ENCODE results near the gene CCDC43. TPM values are rescaled to one million over a fixed set of nuclear protein-coding genes. Genes with fewer than 3 reads are reported as not detected.

Gene CCDC43
- total RNA-seq, 4 donors from 2014 or later = 9.1 to 18.4 (median 14.4) TPM

DNA sequence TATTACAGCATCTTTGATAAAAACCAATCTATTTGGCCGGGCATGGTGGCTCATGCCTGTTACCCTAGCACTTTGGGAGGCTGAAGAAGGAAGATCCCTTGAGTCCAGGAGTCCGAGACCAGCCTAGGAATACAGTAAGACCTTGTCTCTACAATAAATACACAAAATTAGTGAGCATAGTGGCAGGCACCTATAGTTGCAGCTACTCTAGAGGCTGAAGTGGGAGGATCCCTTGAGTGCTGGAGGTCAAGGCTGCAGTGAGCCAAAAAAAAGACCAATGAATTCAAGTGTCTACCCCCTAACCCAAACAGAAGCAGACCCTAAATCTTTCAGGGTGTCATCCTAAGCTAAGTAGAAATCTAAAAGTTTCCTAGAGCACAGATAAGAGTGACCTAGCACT, 40.6 kb downstream of the CCDC43 start:
- Histone ChIP-seq H3K36me3 (no peaks in the 10 kb centered on the region), H3K27ac (no peak overlapping the region), H3K4me1 (no peaks in the 10 kb centered on the region), H3K27me3 (no peaks in the 10 kb centered on the region), H3K9me3 (no peaks in the 10 kb centered on the region), H3K4me3 (no peak overlapping the region)
- no peak for DNase-seq
- TF ChIP-seq, protein P1, sequence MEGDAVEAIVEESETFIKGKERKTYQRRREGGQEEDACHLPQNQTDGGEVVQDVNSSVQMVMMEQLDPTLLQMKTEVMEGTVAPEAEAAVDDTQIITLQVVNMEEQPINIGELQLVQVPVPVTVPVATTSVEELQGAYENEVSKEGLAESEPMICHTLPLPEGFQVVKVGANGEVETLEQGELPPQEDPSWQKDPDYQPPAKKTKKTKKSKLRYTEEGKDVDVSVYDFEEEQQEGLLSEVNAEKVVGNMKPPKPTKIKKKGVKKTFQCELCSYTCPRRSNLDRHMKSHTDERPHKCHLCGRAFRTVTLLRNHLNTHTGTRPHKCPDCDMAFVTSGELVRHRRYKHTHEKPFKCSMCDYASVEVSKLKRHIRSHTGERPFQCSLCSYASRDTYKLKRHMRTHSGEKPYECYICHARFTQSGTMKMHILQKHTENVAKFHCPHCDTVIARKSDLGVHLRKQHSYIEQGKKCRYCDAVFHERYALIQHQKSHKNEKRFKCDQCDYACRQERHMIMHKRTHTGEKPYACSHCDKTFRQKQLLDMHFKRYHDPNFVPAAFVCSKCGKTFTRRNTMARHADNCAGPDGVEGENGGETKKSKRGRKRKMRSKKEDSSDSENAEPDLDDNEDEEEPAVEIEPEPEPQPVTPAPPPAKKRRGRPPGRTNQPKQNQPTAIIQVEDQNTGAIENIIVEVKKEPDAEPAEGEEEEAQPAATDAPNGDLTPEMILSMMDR (IDR thresholded peaks at IDR 0.05) = no peak
- TF ChIP-seq POLR2A (IDR thresholded peaks at IDR 0.05) = no peak

GRCh38 chr17:44647736-44648135, 41.8 kb downstream of the CCDC43 start:
- Histone ChIP-seq H3K4me1 (no peaks in the 10 kb centered on the region), H3K4me3 (no peak overlapping the region), H3K9me3 (no peaks in the 10 kb centered on the region), H3K27ac (no peak overlapping the region), H3K36me3 (no peaks in the 10 kb centered on the region), H3K27me3 (no peaks in the 10 kb centered on the region)
- no peak for DNase-seq
- no peak for TF ChIP-seq POLR2A (IDR thresholded peaks at IDR 0.05)
- TF ChIP-seq, protein P1 (IDR thresholded peaks at IDR 0.05) = no peak

DNA sequence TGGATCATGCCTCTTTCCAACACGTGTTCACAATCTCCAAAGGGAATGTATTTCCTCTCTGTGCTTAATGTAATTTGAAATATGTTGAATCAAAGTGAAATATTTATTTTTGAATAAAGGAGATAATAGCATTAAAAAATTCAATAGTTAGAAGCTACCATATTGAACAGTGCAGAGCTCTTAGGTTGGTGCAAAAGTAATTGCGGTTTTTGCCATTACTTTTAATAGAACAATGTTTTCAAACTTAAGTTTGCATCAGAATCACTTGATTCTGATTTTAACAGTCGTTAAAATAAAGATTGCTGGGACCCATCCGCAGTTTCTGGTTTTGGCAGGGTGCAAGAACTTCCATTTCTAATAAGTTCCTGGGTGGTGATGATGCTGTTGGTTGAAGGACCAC, 43.3 kb downstream of the CCDC43 start:
- Histone ChIP-seq H3K27ac (no peak overlapping the region), H3K36me3 (no peaks in the 10 kb centered on the region), H3K4me3 (no peak overlapping the region), H3K27me3 (no peaks in the 10 kb centered on the region), H3K9me3 (no peaks in the 10 kb centered on the region), H3K4me1 (no peaks in the 10 kb centered on the region)
- no peak for DNase-seq
- TF ChIP-seq, protein P1 (IDR thresholded peaks at IDR 0.05) = no peak
- no peak for TF ChIP-seq POLR2A (IDR thresholded peaks at IDR 0.05)

GRCh38 chr17:44645341-44645740, 44.2 kb downstream of the CCDC43 start:
- DNase-seq = no peak
- Histone ChIP-seq H3K27ac (no peak overlapping the region), H3K4me1 (no peaks in the 10 kb centered on the region), H3K4me3 (no peak overlapping the region), H3K9me3 (no peaks in the 10 kb centered on the region), H3K27me3 (no peaks in the 10 kb centered on the region), H3K36me3 (no peaks in the 10 kb centered on the region)
- TF ChIP-seq, protein P1 (IDR thresholded peaks at IDR 0.05) = no peak
- TF ChIP-seq POLR2A (IDR thresholded peaks at IDR 0.05) = no peak

DNA sequence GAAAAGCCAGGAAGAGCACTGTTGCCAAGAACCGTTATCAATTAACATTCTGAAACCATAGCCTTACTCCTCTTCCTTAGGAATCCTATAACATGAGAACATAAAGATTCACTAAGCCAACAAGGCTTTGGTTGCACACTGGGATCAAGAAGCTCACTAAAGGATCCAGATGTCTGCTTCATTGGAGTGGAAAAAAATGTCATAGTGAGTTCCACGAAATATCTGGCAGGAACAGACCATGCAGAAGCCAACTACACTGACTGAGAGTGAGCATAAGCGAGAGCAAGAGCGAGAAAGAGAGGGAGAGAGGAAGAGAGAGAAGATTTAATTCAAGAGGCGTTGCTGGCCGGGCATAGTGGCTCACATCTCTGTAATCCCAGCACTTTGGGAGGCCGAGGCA, 46.7 kb downstream of the CCDC43 start:
- no peak overlapping the region for H3K4me3 ChIP-seq
- TF ChIP-seq, protein P1 (IDR thresholded peaks at IDR 0.05) = no peak
- TF ChIP-seq POLR2A (IDR thresholded peaks at IDR 0.05) = no peak

DNA sequence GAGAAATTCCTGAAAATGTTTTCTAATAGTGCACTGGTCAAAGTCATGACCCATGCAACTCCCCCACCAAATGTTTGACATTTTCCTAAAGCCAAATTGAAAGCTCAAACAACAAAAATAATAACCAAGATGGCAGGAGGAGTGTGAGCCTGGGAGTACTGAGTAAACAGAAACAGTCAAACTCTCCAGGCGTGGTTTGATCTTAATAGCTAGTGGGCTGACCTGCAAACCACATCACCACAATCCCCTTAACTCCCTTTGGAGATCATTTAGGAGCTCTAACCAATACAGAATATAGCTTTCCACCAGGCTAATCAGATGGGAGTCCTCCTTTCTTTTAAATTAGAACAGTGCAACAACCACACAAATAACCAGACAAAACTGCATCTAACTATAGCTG, 52.5 kb downstream of the CCDC43 start:
- H3K27me3 ChIP-seq = no peaks in the 10 kb centered on the region
- no peak for TF ChIP-seq POLR2A (IDR thresholded peaks at IDR 0.05)
- TF ChIP-seq, protein P1 (IDR thresholded peaks at IDR 0.05) = no peak
- no peaks in the 10 kb centered on the region for H3K4me1 ChIP-seq
- no peak overlapping the region for H3K27ac ChIP-seq
- no peaks in the 10 kb centered on the region for H3K36me3 ChIP-seq
- DNase-seq = no peak
- no peaks in the 10 kb centered on the region for H3K9me3 ChIP-seq
- H3K4me3 ChIP-seq = no peak overlapping the region

More for the DNA sequence above, 46.7 kb downstream of the CCDC43 start:
- H3K36me3 ChIP-seq = no peaks in the 10 kb centered on the region
- no peak overlapping the region for H3K27ac ChIP-seq
- no peaks in the 10 kb centered on the region for H3K9me3 ChIP-seq
- no peak for DNase-seq
- H3K27me3 ChIP-seq = no peaks in the 10 kb centered on the region
- H3K4me1 ChIP-seq = no peaks in the 10 kb centered on the region
